Keratinocyte (primary cell): ENCODE data around the gene PPM1D. TPM values are rescaled to one million over a fixed set of nuclear protein-coding genes. Genes with fewer than 3 reads are reported as not detected.
"Not testable (repeated sequence)": the region's sequence is repeated elsewhere in the genome, so short reads cannot be mapped to it uniquely, and the experiment has no call there.

ENCODE experiments used
- DNase-seq: peaks from one replicate; pipeline ENCODE4 v3.0.0-alpha.2; 2011; ENCODE audit warnings: low read depth, missing footprints, low spot score
- FAIRE-seq: peaks from 2 replicates; lab custom pipeline; 2011; peaks lifted over from hg19 to GRCh38; lab: Jason Lieb, UNC
- H2AFZ ChIP-seq: 2 replicates; pipeline ENCODE4 v1.6.0; 2012; ENCODE audit warnings: low read length, control low read depth, inconsistent platforms; ENCODE audit not compliant: control insufficient read depth
- H3K27ac ChIP-seq: 2 replicates; pipeline ENCODE4 v1.5.1; 2011; ENCODE audit warnings: low read length; ENCODE audit not compliant: control insufficient read depth, insufficient read depth
- H3K27me3 ChIP-seq: 3 replicates; pipeline ENCODE4 v1.6.0; 2011; ENCODE audit warnings: low read length; ENCODE audit not compliant: control insufficient read depth, insufficient read depth; ENCODE audit errors: extremely low read depth
- H3K36me3 ChIP-seq, 2 experiments: 2 replicates in 1 of 2; 3 replicates in 1 of 2; pipeline ENCODE4 v1.5.1; 2011; ENCODE audit warnings: low read length in 2 of 2, mild to moderate bottlenecking in 1 of 2; ENCODE audit not compliant: control insufficient read depth in 2 of 2, insufficient read depth in 2 of 2; ENCODE audit errors: extremely low read depth in 1 of 2
- H3K4me1 ChIP-seq: 3 replicates; pipeline ENCODE4 v1.5.1; 2011; ENCODE audit warnings: low read length; ENCODE audit not compliant: control insufficient read depth, insufficient read depth; ENCODE audit errors: extremely low read depth
- H3K4me2 ChIP-seq: 3 replicates; pipeline ENCODE4 v1.6.0; 2011; ENCODE audit warnings: low read depth, low read length; ENCODE audit not compliant: control insufficient read depth, insufficient read depth; ENCODE audit errors: extremely low read depth
- H3K4me3 ChIP-seq, 3 experiments: fragments of 200-600 bp in 1 of 3; sonication (generic) in 1 of 3; 2 replicates in 2 of 3; 3 replicates in 1 of 3; pipeline ENCODE4 v1.5.1; 2011 to 2016; ENCODE audit warnings: low read length in 3 of 3, mild to moderate bottlenecking in 3 of 3, control low read depth in 2 of 3, inconsistent platforms in 1 of 3, low read depth in 1 of 3, mixed read lengths in 1 of 3, mixed run types in 1 of 3, moderate library complexity in 1 of 3; ENCODE audit not compliant: control insufficient read depth in 2 of 3, insufficient read depth in 2 of 3; ENCODE audit errors: extremely low read depth in 1 of 3
- H3K79me2 ChIP-seq: 2 replicates; pipeline ENCODE4 v1.6.0; 2012; ENCODE audit warnings: low read length; ENCODE audit not compliant: control insufficient read depth, insufficient read depth
- H3K9ac ChIP-seq: 3 replicates; pipeline ENCODE4 v1.6.0; 2011; ENCODE audit warnings: low read length; ENCODE audit not compliant: control insufficient read depth, insufficient read depth; ENCODE audit errors: extremely low read depth
- H3K9me1 ChIP-seq: 3 replicates; pipeline ENCODE4 v1.6.0; 2011; ENCODE audit warnings: low read length; ENCODE audit not compliant: control insufficient read depth, insufficient read depth; ENCODE audit errors: extremely low read depth
- H3K9me3 ChIP-seq: 2 replicates; pipeline ENCODE4 v1.5.1; 2012; ENCODE audit warnings: low read depth, low read length; ENCODE audit not compliant: control insufficient read depth
- H4K20me1 ChIP-seq: 3 replicates; pipeline ENCODE4 v1.6.0; 2011; ENCODE audit warnings: low read length; ENCODE audit not compliant: control insufficient read depth, insufficient read depth; ENCODE audit errors: extremely low read depth
- EZH2 ChIP-seq: IDR thresholded peaks from one replicate; pipeline ENCODE4 v1.6.1; 2012; ENCODE audit warnings: inconsistent platforms, mild to moderate bottlenecking, low read length, moderate library complexity
- dilution Hi-C: fragments of 300-500 bp; cut with MboI; formaldehyde crosslinking; loops from one replicate; pipeline ENCODE4 v1.7.0; 2020; ENCODE audit warnings: low sequenced_read_pairs; ENCODE audit not compliant: extremely low pct_ligation_motif_present
- polyA minus RNA-seq, 3 experiments: library from RNA; depleted of rRNA, polyadenylated mRNA; stranded (reverse); fragments of >200 nt; gene quantifications; 1 replicate in 1 of 3; 2 replicates in 1 of 3; 3 replicates in 1 of 3; pipeline ENCODE4 v1.2.3, GENCODE V29; 2011
- polyA plus RNA-seq, 5 experiments: library from polyadenylated mRNA; depleted of rRNA in 3 of 5; stranded (reverse) in 3 of 5; stranded (forward) in 1 of 5; unstranded in 1 of 5; fragments of >200 nt; gene quantifications; 1 replicate in 1 of 5; 2 replicates in 3 of 5; 3 replicates in 1 of 5; pipeline versions ENCODE4 v1.2.1 to v1.2.3, GENCODE V29; 2011 to 2012; ENCODE audit warnings: missing spikeins in 2 of 5, low read depth in 1 of 5, low replicate concordance in 1 of 5
- TF ChIP-seq, protein P1 (sequence below), 3 experiments: IDR thresholded peaks in 1 of 3; conservative IDR thresholded peaks in 1 of 3; optimal IDR thresholded peaks in 1 of 3; 2 replicates in 2 of 3; 3 replicates in 1 of 3; pipeline versions ENCODE3 to v1.5.1; 2011; ENCODE audit warnings: low read length in 3 of 3, mild to moderate bottlenecking in 3 of 3, moderate library complexity in 2 of 3, control low read depth in 1 of 3, inconsistent platforms in 1 of 3; ENCODE audit not compliant: insufficient read depth in 2 of 3; ENCODE audit errors: extremely low read depth in 1 of 3

Gene PPM1D
- 2.3 to 2.9 TPM (median 2.6 TPM) in 3 replicates for polyA plus RNA-seq
- 4.6 TPM for polyA plus RNA-seq (2011; ENCODE audit: low read depth)
- 1.7 and 2.2 TPM in 2 replicates for polyA plus RNA-seq (2011; cell fraction: cytosol; rRNA removed)
- 2.7 and 3.7 TPM in 2 replicates for polyA plus RNA-seq (2011; cell fraction: nucleus; rRNA removed)
- polyA plus RNA-seq (2012; ENCODE audit: low replicate concordance): 2.1 and 7.1 TPM in 2 replicates
- polyA minus RNA-seq: 0.79 to 5.0 TPM (median 4.2 TPM) in 3 replicates
- polyA minus RNA-seq (2011; cell fraction: cytosol; rRNA and poly(A)+ RNA removed): 4.0 TPM
- 1.7 and 2.2 TPM in 2 replicates for polyA minus RNA-seq (2011; cell fraction: nucleus; rRNA and poly(A)+ RNA removed)

DNA sequence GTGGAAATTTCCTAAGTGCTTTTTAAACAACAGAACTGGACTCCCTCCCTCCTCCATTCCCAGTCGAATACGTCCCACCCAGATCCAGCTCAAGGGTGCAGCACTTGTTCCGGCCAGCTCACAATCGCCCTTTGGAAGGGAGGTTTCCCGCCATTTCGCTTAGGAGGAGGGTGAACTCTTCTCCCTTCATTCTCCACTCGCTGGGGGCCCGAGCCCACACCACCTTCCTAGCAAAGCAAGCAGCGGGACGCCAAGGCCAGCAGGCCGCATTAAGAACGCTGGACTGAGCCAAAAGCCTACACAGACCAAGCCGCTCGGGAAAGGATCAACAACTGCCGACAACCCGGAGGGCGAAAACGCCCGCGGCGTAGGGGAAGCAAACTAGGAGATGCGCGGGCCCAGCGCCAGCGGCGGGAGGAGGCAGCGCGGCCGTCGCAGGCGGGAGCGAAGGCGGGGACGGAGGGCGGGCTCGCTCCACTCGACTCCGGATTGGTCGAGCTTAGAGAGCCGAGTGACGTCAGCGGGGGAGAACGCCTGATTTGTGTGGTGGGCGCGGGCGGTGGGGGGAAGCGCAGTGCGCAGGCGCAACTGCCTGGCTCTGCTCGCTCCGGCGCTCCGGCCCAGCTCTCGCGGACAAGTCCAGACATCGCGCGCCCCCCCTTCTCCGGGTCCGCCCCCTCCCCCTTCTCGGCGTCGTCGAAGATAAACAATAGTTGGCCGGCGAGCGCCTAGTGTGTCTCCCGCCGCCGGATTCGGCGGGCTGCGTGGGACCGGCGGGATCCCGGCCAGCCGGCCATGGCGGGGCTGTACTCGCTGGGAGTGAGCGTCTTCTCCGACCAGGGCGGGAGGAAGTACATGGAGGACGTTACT is at the start of gene PPM1D:
TSS of gene PPM1D (plus strand) at position 574 of the 870 bp plus-strand sequence. CDS start at position 796, 222 bp downstream.
- H3K36me3 ChIP-seq: no peaks in the 10 kb centered on the region
- peak; percentile 83 for DNase-seq
- H3K4me3 ChIP-seq: peak within 1 kb of the TSS; percentile 91 to 99 (median 95)
- dilution Hi-C loops: no loop called here
- H2AFZ ChIP-seq: peak within 1 kb of the TSS; percentile 96
- H3K4me2 ChIP-seq: peak within 1 kb of the TSS; percentile 93
- H3K27ac ChIP-seq: peak within 1 kb of the TSS; percentile 90
- no peak for TF ChIP-seq EZH2
- TF ChIP-seq, protein P1, sequence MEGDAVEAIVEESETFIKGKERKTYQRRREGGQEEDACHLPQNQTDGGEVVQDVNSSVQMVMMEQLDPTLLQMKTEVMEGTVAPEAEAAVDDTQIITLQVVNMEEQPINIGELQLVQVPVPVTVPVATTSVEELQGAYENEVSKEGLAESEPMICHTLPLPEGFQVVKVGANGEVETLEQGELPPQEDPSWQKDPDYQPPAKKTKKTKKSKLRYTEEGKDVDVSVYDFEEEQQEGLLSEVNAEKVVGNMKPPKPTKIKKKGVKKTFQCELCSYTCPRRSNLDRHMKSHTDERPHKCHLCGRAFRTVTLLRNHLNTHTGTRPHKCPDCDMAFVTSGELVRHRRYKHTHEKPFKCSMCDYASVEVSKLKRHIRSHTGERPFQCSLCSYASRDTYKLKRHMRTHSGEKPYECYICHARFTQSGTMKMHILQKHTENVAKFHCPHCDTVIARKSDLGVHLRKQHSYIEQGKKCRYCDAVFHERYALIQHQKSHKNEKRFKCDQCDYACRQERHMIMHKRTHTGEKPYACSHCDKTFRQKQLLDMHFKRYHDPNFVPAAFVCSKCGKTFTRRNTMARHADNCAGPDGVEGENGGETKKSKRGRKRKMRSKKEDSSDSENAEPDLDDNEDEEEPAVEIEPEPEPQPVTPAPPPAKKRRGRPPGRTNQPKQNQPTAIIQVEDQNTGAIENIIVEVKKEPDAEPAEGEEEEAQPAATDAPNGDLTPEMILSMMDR (optimal IDR thresholded peaks at IDR 0.05 in 1 of 3, IDR thresholded peaks at IDR 0.05 in 1 of 3, conservative IDR thresholded peaks at IDR 0.05 in 1 of 3; ENCODE audit: extremely low read depth in 1 of 3, insufficient read depth in 2 of 3, low read length in 3 of 3): no peak
- peak within 1 kb of the TSS; percentile 92 for H3K9ac ChIP-seq
- no peaks in the 10 kb centered on the region for H3K27me3 ChIP-seq
- peaks cover 16% of the 10 kb centered on the region for H3K4me1 ChIP-seq
- H3K79me2 ChIP-seq: peaks cover 40% of the 10 kb centered on the region
- no peak for FAIRE-seq
- H3K9me3 ChIP-seq: no peaks in the 10 kb centered on the region
- no peaks in the 10 kb centered on the region for H4K20me1 ChIP-seq
- H3K9me1 ChIP-seq: no peaks in the 10 kb centered on the region

DNA sequence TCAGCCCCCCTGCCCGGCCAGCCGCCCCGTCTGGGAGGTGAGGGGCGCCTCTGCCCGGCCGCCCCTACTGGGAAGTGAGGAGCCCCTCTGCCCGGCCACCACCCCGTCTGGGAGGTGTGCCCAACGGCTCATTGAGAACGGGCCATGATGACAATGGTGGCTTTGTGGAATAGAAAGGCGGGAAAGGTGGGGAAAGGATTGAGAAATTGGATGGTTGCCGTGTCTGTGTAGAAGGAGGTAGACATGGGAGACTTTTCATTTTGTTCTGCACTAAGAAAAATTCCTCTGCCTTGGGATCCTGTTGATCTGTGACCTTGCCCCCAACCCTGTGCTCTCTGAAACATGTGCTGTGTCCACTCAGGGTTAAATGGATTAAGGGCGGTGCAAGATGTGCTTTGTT is 47.7 kb upstream of the PPM1D start:
- H3K79me2 ChIP-seq, H3K4me1 ChIP-seq, H3K9ac ChIP-seq, H3K27ac ChIP-seq, dilution Hi-C loops, H2AFZ ChIP-seq, H4K20me1 ChIP-seq, H3K9me3 ChIP-seq, DNase-seq, H3K27me3 ChIP-seq, H3K36me3 ChIP-seq, H3K9me1 ChIP-seq, H3K4me2 ChIP-seq, FAIRE-seq, H3K4me3 ChIP-seq: not testable (repeated sequence)
